Measurements from ENCODE around the gene BSG. TPM values are rescaled to one million over a fixed set of nuclear protein-coding genes. Genes with fewer than 3 reads are reported as not detected.

BSG gene
- total and polyA plus RNA-seq, 4 donors: 80.4 to 367 (median 149) TPM

DNA sequence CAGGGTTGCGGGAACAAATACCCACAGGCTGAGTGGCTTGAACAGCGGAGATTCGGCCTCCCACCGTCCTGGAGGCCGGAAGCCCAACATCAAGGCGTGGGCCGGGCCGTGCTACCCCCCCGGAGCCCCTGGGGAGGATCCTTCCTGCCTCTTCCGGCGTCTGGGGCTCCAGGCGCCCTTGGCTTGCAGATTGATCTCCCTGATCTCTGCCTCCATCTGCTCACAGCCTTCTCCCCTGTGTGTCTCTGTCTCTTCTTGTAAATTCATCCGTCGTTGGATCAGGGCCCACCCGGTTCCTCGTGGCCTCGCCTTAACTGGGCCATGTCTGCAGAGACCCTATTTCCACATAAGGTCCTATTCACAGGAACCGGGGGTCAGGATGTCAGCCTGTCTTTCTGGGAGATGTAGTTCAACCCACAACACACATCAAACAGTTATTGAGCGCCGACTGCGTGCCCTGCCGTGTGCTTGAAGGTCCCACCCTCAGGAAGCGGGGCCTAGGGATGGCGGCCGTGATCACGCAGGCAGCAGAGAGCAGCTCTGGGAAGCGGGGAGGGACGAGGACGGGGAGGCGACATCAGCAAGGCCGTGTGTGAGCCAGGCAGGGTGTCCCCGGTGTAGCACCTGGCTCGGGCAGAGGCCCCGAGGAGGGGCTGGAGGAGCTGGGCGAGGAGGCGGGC, 38.5 kb downstream of the BSG start (continued):
- TF ChIP-seq REST (IDR thresholded peaks at IDR 0.05): no peak

- no peak for TF ChIP-seq MAX (IDR thresholded peaks at IDR 0.05)
- TF ChIP-seq RAD21 (IDR thresholded peaks at IDR 0.05): no peak
- no peak for TF ChIP-seq FOXA2 (IDR thresholded peaks at IDR 0.05)
- TF ChIP-seq JUND (IDR thresholded peaks at IDR 0.05): no peak
- TF ChIP-seq HNF4A (conservative IDR thresholded peaks at IDR 0.05): no peak
- TF ChIP-seq RXRA (IDR thresholded peaks at IDR 0.05): no peak
- TF ChIP-seq GABPA (IDR thresholded peaks at IDR 0.05 in 1 of 2, conservative IDR thresholded peaks at IDR 0.05 in 1 of 2): no peak
- no peak for TF ChIP-seq TAF1 (conservative IDR thresholded peaks at IDR 0.05)
- TF ChIP-seq YY1 (IDR thresholded peaks at IDR 0.05): no peak
- no peak for TF ChIP-seq REST (IDR thresholded peaks at IDR 0.05)
- TF ChIP-seq SP1 (IDR thresholded peaks at IDR 0.05): no peak
- Histone ChIP-seq H3K9ac (ENCODE audit: low read depth in 1 of 2, low read length in 2 of 2) (no peak overlapping the region), H3K27ac (ENCODE audit: low read depth in 1 of 2, low read length in 2 of 2) (no peak overlapping the region), H3K4me1 (ENCODE audit: control insufficient read depth in 4 of 4, insufficient read depth in 4 of 4, low read length in 3 of 4) (peaks cover 0 to 4% (median 3%) of the 10 kb centered on the region in 4 donors), H3K4me3 (ENCODE audit: low read depth in 1 of 3, low read length in 3 of 3) (no peak overlapping the region), H3K9me3 (ENCODE audit: control insufficient read depth in 4 of 4, low read length in 3 of 4) (no peaks in the 10 kb centered on the region), H3K36me3 (ENCODE audit: control insufficient read depth in 4 of 4, insufficient read depth in 3 of 4, low read depth in 1 of 4, low read length in 3 of 4) (peaks cover 0 to 2% (median 0%) of the 10 kb centered on the region in 4 donors), H3K27me3 (ENCODE audit: control insufficient read depth in 4 of 4, insufficient read depth in 4 of 4, low read length in 3 of 4) (no peaks in the 10 kb centered on the region)
- 75% methylated on average over 13 of the region's 13 CpGs for WGBS
- DNase-seq (ENCODE audit: low spot score): no peak
These were observed 39.1 kb downstream of the BSG start for GRCh38 chr19:611481-611868.

DNA sequence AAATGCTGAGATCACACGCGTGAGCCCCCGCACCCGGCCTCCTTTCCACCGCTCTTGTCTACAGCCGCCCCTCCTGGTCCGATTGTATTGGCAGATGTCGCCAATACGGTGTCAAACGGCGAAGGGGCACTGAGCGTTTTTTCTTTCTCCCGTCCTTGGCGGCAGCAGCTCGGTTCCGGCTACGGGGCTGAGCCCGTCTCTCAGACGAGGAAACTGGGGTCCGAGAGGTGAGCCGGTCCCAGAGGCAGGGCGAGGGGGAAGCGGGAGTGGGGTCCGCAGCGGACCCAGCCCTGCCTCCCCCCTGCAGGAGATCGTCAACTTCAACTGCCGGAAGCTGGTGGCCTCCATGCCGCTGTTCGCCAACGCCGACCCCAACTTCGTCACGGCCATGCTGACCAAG, 40.5 kb downstream of the BSG start:
- Histone ChIP-seq H3K27me3 (ENCODE audit: control insufficient read depth in 4 of 4, insufficient read depth in 4 of 4, low read length in 3 of 4) (no peaks in the 10 kb centered on the region), H3K36me3 (ENCODE audit: control insufficient read depth in 4 of 4, insufficient read depth in 3 of 4, low read depth in 1 of 4, low read length in 3 of 4) (peaks cover 0 to 4% (median 1%) of the 10 kb centered on the region in 4 donors), H3K4me3 (ENCODE audit: low read depth in 1 of 3, low read length in 3 of 3) (no peak overlapping the region), H3K27ac (ENCODE audit: low read depth in 1 of 2, low read length in 2 of 2) (no peak overlapping the region), H3K9me3 (ENCODE audit: control insufficient read depth in 4 of 4, low read length in 3 of 4) (no peaks in the 10 kb centered on the region), H3K9ac (ENCODE audit: low read depth in 1 of 2, low read length in 2 of 2) (no peak overlapping the region), H3K4me1 (ENCODE audit: control insufficient read depth in 4 of 4, insufficient read depth in 4 of 4, low read length in 3 of 4) (peaks cover 0 to 4% (median 3%) of the 10 kb centered on the region in 4 donors)
- no peak for DNase-seq (ENCODE audit: low spot score)
- WGBS: 93% methylated on average over 33 of the region's 33 CpGs
- TF ChIP-seq MAX (IDR thresholded peaks at IDR 0.05) (no peak), HNF4G (IDR thresholded peaks at IDR 0.05) (no peak), REST (IDR thresholded peaks at IDR 0.05) (no peak), YY1 (IDR thresholded peaks at IDR 0.05) (no peak), FOXA2 (IDR thresholded peaks at IDR 0.05) (no peak), TAF1 (conservative IDR thresholded peaks at IDR 0.05) (no peak), RAD21 (IDR thresholded peaks at IDR 0.05) (no peak), NR2F2 (IDR thresholded peaks at IDR 0.05) (no peak), CTCF (IDR thresholded peaks at IDR 0.05; ENCODE audit: low read depth, low read length, missing input control) (no peak), FOXA1 (IDR thresholded peaks at IDR 0.05) (no peak), SP1 (IDR thresholded peaks at IDR 0.05) (no peak), GABPA (IDR thresholded peaks at IDR 0.05 in 1 of 2, conservative IDR thresholded peaks at IDR 0.05 in 1 of 2) (no peak)
